ENCODE results near the gene NANS.
"Not testable (repeated sequence)": the region's sequence is repeated elsewhere in the genome, so short reads cannot be mapped to it uniquely, and the experiment has no call there.

DNA sequence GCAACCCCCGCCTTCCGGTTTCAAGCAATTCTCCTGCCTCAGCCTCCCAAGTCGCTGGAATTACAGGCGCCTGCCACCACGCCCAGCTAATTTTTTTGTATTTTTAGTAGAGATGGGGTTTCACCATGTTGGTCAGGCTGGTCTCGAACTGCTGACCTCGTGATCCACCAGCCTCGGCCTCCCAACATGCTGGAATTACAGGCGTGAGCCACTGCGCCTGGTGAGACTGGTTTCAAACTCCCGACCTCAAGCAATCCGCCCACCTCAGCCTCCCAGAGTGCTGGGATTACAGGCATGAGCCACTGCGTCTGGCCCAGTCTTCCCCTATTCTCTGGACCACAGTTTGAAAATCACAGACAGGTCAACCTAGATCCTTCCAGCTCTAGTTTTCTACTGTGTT, 67.6 kb downstream of the NANS start:
- TF ChIP-seq, protein P1, sequence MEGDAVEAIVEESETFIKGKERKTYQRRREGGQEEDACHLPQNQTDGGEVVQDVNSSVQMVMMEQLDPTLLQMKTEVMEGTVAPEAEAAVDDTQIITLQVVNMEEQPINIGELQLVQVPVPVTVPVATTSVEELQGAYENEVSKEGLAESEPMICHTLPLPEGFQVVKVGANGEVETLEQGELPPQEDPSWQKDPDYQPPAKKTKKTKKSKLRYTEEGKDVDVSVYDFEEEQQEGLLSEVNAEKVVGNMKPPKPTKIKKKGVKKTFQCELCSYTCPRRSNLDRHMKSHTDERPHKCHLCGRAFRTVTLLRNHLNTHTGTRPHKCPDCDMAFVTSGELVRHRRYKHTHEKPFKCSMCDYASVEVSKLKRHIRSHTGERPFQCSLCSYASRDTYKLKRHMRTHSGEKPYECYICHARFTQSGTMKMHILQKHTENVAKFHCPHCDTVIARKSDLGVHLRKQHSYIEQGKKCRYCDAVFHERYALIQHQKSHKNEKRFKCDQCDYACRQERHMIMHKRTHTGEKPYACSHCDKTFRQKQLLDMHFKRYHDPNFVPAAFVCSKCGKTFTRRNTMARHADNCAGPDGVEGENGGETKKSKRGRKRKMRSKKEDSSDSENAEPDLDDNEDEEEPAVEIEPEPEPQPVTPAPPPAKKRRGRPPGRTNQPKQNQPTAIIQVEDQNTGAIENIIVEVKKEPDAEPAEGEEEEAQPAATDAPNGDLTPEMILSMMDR (IDR thresholded peaks at IDR 0.05) = not testable (repeated sequence)
- TF ChIP-seq POLR2A, EP300 (IDR thresholded peaks at IDR 0.05): not testable (repeated sequence)

All from tibial nerve (tissue), 4 donors.